OCI-LY3 (cell line): ENCODE measurements around the gene ACOX1.

ENCODE experiments used
- CTCF ChIP-seq: fragments of 200-600, 300-600 bp; sonication (generic); IDR thresholded peaks from 2 replicates; pipeline ENCODE4 v1.5.1; 2014; ENCODE audit warnings: antibody characterized with exemption, low read length, low read depth
- EZH2phosphoT487 ChIP-seq: fragments of 200-600 bp; shearing (Covaris generic); IDR thresholded peaks from 2 replicates; pipeline ENCODE4 v1.6.1; 2018; ENCODE audit warnings: antibody characterized with exemption, mixed run types, low read depth

- TF ChIP-seq CTCF (no peak), EZH2phosphoT487 (no peak)
Observed at GRCh38 chr17:76022285-76022684, 43.3 kb upstream of the ACOX1 start.
